HepG2 (cell line): Measurements from ENCODE around the gene ACSM5. TPM values are rescaled to one million over a fixed set of nuclear protein-coding genes. Genes with fewer than 3 reads are reported as not detected.

Experiments used
- ATF7-NPFF ChIP-seq: sonication (generic); formaldehyde crosslinking; IDR thresholded peaks from 2 replicates; pipeline ENCODE4 v1.8.1; 2023; ENCODE audit warnings: mild to moderate bottlenecking, low read depth, missing genetic modification reagents, moderate library complexity
- BCL6 ChIP-seq: IDR thresholded peaks from 2 replicates; pipeline ENCODE4 v1.6.1; 2016; ENCODE audit warnings: missing genetic modification reagents, missing compliant biosample characterization
- ETV5 ChIP-seq: IDR thresholded peaks from 2 replicates; pipeline ENCODE4 v1.6.1; 2018; ENCODE audit warnings: missing biosample characterization, missing genetic modification reagents, inconsistent platforms, borderline replicate concordance
- HOXD1 ChIP-seq: sonication (generic); formaldehyde crosslinking; IDR thresholded peaks from 2 replicates; pipeline ENCODE4 v1.5.0; 2020; ENCODE audit warnings: missing genetic modification reagents
- KLF6 ChIP-seq: IDR thresholded peaks from 2 replicates; pipeline ENCODE4 v1.8.0; 2016; ENCODE audit warnings: missing biosample characterization, missing genetic modification reagents
- SKI ChIP-seq: fragments of 450-650 bp; IDR thresholded peaks from one replicate; pipeline ENCODE4 v1.6.1; 2018; ENCODE audit warnings: mild to moderate bottlenecking; ENCODE audit not compliant: partially characterized antibody
- SKIL ChIP-seq: sonication (generic); formaldehyde crosslinking; IDR thresholded peaks from 2 replicates; pipeline ENCODE4 v1.8.0; 2022; ENCODE audit warnings: missing genetic modification reagents, mild to moderate bottlenecking, moderate library complexity, borderline replicate concordance
- TEAD2 ChIP-seq: sonication (generic); formaldehyde crosslinking; IDR thresholded peaks from 2 replicates; pipeline ENCODE4 v1.9.0; 2021; ENCODE audit warnings: missing genetic modification reagents
- UBTF ChIP-seq: sonication (generic); formaldehyde crosslinking; IDR thresholded peaks from 2 replicates; pipeline ENCODE4 v1.4.0; 2020; ENCODE audit warnings: mild to moderate bottlenecking, missing genetic modification reagents
- YEATS2 ChIP-seq: sonication (generic); formaldehyde crosslinking; IDR thresholded peaks from 2 replicates; pipeline ENCODE4 v1.4.0; 2020; ENCODE audit warnings: missing genetic modification reagents, borderline replicate concordance
- ZHX1 ChIP-seq: sonication (generic); formaldehyde crosslinking; IDR thresholded peaks from 2 replicates; pipeline ENCODE4 v1.8.1; 2022; ENCODE audit warnings: low read depth, mild to moderate bottlenecking, missing genetic modification reagents
- ZIK1 ChIP-seq: sonication (generic); formaldehyde crosslinking; IDR thresholded peaks from 2 replicates; pipeline ENCODE4 v1.5.0; 2020; ENCODE audit warnings: mild to moderate bottlenecking, low read depth, missing genetic modification reagents, borderline replicate concordance
- ZNF12 ChIP-seq: sonication (generic); formaldehyde crosslinking; IDR thresholded peaks from 2 replicates; pipeline ENCODE4 v1.5.0; 2020; ENCODE audit warnings: missing genetic modification reagents
- ZNF503 ChIP-seq: sonication (generic); formaldehyde crosslinking; IDR thresholded peaks from 2 replicates; pipeline ENCODE4 v1.4.0; 2020; ENCODE audit warnings: missing genetic modification reagents
- ZNF530 ChIP-seq: sonication (generic); formaldehyde crosslinking; IDR thresholded peaks from 2 replicates; pipeline ENCODE4 v1.5.0; 2020; ENCODE audit warnings: low read depth, mild to moderate bottlenecking, missing genetic modification reagents
- ZNF563 ChIP-seq: sonication (generic); formaldehyde crosslinking; IDR thresholded peaks from 2 replicates; pipeline ENCODE4 v1.8.0; 2022; ENCODE audit warnings: mild to moderate bottlenecking, moderate library complexity, missing genetic modification reagents
- ZNF589 ChIP-seq: sonication (generic); formaldehyde crosslinking; conservative IDR thresholded peaks from 2 replicates; pipeline ENCODE4 v1.8.0; 2022; ENCODE audit warnings: mild to moderate bottlenecking, moderate library complexity, missing genetic modification reagents
- ZNF674 ChIP-seq: sonication (generic); formaldehyde crosslinking; IDR thresholded peaks from 2 replicates; pipeline ENCODE4 v1.5.0; 2020; ENCODE audit warnings: low read depth, mild to moderate bottlenecking, missing genetic modification reagents
- ZNF773 ChIP-seq: sonication (generic); formaldehyde crosslinking; IDR thresholded peaks from 2 replicates; pipeline ENCODE4 v1.4.0; 2020; ENCODE audit warnings: missing genetic modification reagents, borderline replicate concordance
- ZNF780A ChIP-seq: sonication (generic); formaldehyde crosslinking; IDR thresholded peaks from 2 replicates; pipeline ENCODE4 v1.8.0; 2022; ENCODE audit warnings: mild to moderate bottlenecking, missing genetic modification reagents, moderate library complexity
- polyA plus RNA-seq, 8 experiments: library from polyadenylated mRNA; depleted of rRNA in 3 of 8; stranded (reverse) in 7 of 8; unstranded in 1 of 8; fragments of >200 nt; fragmentation: Illumina TruSeq in 4 of 8; extraction: Trizol in 4 of 8; gene quantifications; 2 replicates each; pipeline versions ENCODE4 v1.2.1 to v1.2.3, GENCODE V29; 2011 to 2016; ENCODE audit warnings: low read depth in 4 of 8, missing spikeins in 1 of 8, mixed read lengths in 1 of 8; ENCODE audit not compliant: insufficient read depth in 1 of 8
- total RNA-seq, 5 experiments: library from RNA; depleted of rRNA; stranded (reverse); fragments of >200 nt; fragmentation: Illumina TruSeq; extraction: Trizol; gene quantifications; 2 replicates each; pipeline ENCODE4 v1.2.3, GENCODE V29; 2016; ENCODE audit warnings: low read depth in 1 of 5

The ACSM5 gene
- total and polyA plus RNA-seq, 2 of the 13 experiments (the other 11 are each of a cell fraction or from before 2014, with no cell fraction given) = 9.1 to 15.0 TPM

- no peak for TF ChIP-seq SKI
- 0 out of 2 replicates have a peak, but pooled peaks have one; percentile 60 for TF ChIP-seq KLF6 (CRISPR knock-in tag)
- TF ChIP-seq ZNF12 (CRISPR knock-in tag) = peak; percentile 43; the same call in 1 of the 2 replicates
- no peak for TF ChIP-seq ZNF773 (CRISPR knock-in tag)
- no peak for TF ChIP-seq TEAD2 (CRISPR knock-in tag)
- no peak for TF ChIP-seq ZNF563 (CRISPR knock-in tag)
- no peak for TF ChIP-seq ZHX1 (CRISPR knock-in tag)
- TF ChIP-seq UBTF (CRISPR knock-in tag) = no peak
- TF ChIP-seq ZNF589 (CRISPR knock-in tag) = peak; percentile 70; the same call in 1 of the 2 replicates
- TF ChIP-seq ZNF530 (CRISPR knock-in tag) = no peak
- TF ChIP-seq ETV5 = peak; percentile 80
- TF ChIP-seq BCL6 (CRISPR knock-in tag) = peak; percentile 74
- peak; percentile 49; the same call in 1 of the 2 replicates for TF ChIP-seq ZNF780A (CRISPR knock-in tag)
- no peak for TF ChIP-seq ZIK1 (CRISPR knock-in tag)
- no peak for TF ChIP-seq SKIL (CRISPR knock-in tag)
- TF ChIP-seq HOXD1 (CRISPR knock-in tag) = peak; percentile 89
- no peak; the same call in none of the 2 replicates for TF ChIP-seq ZNF503 (CRISPR knock-in tag)
- TF ChIP-seq ATF7-NPFF (CRISPR knock-in tag) = no peak
- TF ChIP-seq YEATS2 (CRISPR knock-in tag) = peak; percentile 39; the same call in 1 of the 2 replicates
- TF ChIP-seq ZNF674 (CRISPR knock-in tag) = no peak
Measured at GRCh38 chr16:20424129-20424866, 15.0 kb downstream of the ACSM5 start (continued).
